ENCODE measurements around the gene EMSY.

DNA sequence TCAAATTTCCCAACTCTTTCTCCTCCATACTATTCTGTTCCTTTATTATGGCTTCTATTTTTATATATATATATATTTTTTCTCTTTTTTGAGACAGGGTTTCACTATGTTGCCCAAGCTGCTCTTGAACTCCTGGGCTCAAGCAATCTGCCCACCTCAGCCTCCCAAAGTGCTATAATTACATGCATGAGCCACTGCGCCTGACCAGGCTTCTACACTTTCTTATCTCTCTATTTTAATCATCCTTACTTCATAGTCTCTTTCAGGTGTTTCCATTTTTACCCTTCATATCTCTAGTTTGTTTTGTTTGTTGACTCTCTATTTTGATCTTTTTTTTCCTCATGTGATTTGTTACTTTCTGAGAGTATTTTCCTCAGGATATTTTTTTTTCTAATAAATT lies 43.9 kb upstream of the EMSY start:
- no peak for TF ChIP-seq POLR2A (IDR thresholded peaks at IDR 0.05; ENCODE audit: low read length)
- no peak for TF ChIP-seq GATA1 (IDR thresholded peaks at IDR 0.05; ENCODE audit: low read depth, low read length)

Measured in erythroblast (primary cell).